ENCODE measurements around the gene SH3RF3. TPM values are rescaled to one million over a fixed set of nuclear protein-coding genes. Genes with fewer than 3 reads are reported as not detected.

The SH3RF3 gene
- total and polyA plus RNA-seq, 5 donors = 5.7 to 8.8 (median 8.1) TPM

DNA sequence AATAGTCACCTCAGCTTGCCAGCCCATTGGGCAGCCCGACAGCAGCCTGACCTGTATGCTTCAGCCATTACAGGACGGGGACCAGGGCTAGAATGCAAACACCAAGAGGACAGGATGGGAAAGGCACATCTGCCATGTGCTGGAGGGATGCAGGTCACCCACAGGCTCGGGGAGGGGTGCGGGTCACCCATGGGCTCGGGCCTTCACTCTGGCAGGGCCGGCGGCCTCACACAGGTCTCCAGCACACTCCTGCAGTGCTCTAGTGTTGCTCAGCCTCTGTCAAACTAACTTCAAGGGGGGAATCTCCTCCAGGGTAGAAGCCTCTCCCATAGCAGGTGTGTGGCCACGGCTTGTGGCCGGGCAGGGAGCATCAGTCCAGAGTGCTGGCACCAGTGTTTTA is 262.2 kb downstream of the SH3RF3 start:
- no peak for ATAC-seq
- WGBS = 98% methylated on average over 9 of the region's 9 CpGs
- no peak for DNase-seq

DNA sequence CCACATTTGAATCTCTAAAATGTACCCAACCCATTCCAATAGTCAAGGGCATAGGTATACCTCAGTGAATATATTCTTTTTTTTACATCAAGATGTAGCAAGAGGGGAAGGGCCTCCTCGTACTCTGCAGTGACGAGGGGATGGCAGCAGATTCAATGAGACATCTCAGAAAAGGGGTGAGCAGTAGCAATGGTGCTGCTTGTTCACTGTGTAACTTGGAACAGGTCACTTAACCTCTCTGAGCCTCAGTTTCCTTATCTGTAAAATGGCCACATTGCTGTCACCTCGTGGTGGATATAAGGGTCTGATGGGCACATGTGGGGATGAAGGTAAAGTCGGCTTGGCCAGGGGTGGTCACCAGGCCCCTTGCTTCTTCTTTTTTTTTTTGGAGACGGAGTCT is 263.1 kb downstream of the SH3RF3 start:
- H3K4me3 ChIP-seq (ENCODE audit: low read length) = no peak overlapping the region
- intact Hi-C loops (cut with DNase I) = no loop called here
- WGBS = 96% methylated on average over 5 of the region's 5 CpGs
- DNase-seq = no peak
- no peaks in the 10 kb centered on the region for H3K27me3 ChIP-seq (ENCODE audit: control insufficient read depth, insufficient read depth)
- H3K27ac ChIP-seq (ENCODE audit: low read length) = no peak overlapping the region
- H3K9me3 ChIP-seq (ENCODE audit: control insufficient read depth, low read length) = no peaks in the 10 kb centered on the region
- no peak for ATAC-seq
- no peaks in the 10 kb centered on the region for H3K4me1 ChIP-seq (ENCODE audit: control insufficient read depth, insufficient read depth, low read length)

More for the DNA sequence above, 262.2 kb downstream of the SH3RF3 start:
- Histone ChIP-seq H3K4me3 (ENCODE audit: low read length) (no peak overlapping the region), H3K27ac (ENCODE audit: low read length) (no peak overlapping the region), H3K9me3 (ENCODE audit: control insufficient read depth, low read length) (no peaks in the 10 kb centered on the region), H3K4me1 (ENCODE audit: control insufficient read depth, insufficient read depth, low read length) (no peaks in the 10 kb centered on the region), H3K27me3 (ENCODE audit: control insufficient read depth, insufficient read depth) (no peaks in the 10 kb centered on the region)
- intact Hi-C loops (cut with DNase I) = no loop called here

- no peak for DNase-seq
- no peak overlapping the region for H3K27ac ChIP-seq (ENCODE audit: low read length)
- no peaks in the 10 kb centered on the region for H3K9me3 ChIP-seq (ENCODE audit: control insufficient read depth, low read length)
- H3K4me3 ChIP-seq (ENCODE audit: low read length) = no peak overlapping the region
- 86% methylated on average over 15 of the region's 15 CpGs for WGBS
- intact Hi-C loops (cut with DNase I) = no loop called here
- H3K4me1 ChIP-seq (ENCODE audit: control insufficient read depth, insufficient read depth, low read length) = no peaks in the 10 kb centered on the region
- H3K27me3 ChIP-seq (ENCODE audit: control insufficient read depth, insufficient read depth) = no peaks in the 10 kb centered on the region
- ATAC-seq = no peak
These were observed 264.0 kb downstream of the SH3RF3 start for GRCh38 chr2:109392816-109393661.

DNA sequence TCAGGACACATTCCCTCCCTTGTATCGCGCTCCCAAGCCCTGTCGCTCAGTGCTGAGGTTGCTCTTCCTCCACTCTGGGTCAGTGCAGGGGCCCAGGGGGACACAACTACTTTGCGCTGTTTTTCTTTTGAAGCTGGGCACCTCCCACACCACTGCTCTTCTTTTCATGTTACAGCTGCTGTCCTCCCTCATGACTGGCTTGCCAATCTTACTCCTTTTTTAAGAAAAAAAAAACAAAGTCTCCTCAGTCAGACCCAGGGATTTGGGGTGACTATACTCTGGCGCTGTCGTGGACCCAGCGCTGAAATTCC is 264.6 kb downstream of the SH3RF3 start:
- intact Hi-C loops (cut with DNase I) = no loop called here
- Histone ChIP-seq H3K27me3 (ENCODE audit: control insufficient read depth, insufficient read depth) (no peaks in the 10 kb centered on the region), H3K4me1 (ENCODE audit: control insufficient read depth, insufficient read depth, low read length) (no peaks in the 10 kb centered on the region), H3K9me3 (ENCODE audit: control insufficient read depth, low read length) (no peaks in the 10 kb centered on the region), H3K27ac (ENCODE audit: low read length) (no peak overlapping the region), H3K4me3 (ENCODE audit: low read length) (no peak overlapping the region)
- DNase-seq (no peak), ATAC-seq (no peak)
- WGBS = 96% methylated on average over 7 of the region's 7 CpGs

GRCh38 chr2:109395494-109396201 is 266.6 kb downstream of the SH3RF3 start:
- no peaks in the 10 kb centered on the region for H3K4me1 ChIP-seq (ENCODE audit: control insufficient read depth, insufficient read depth, low read length)
- no peak for DNase-seq
- no peaks in the 10 kb centered on the region for H3K27me3 ChIP-seq (ENCODE audit: control insufficient read depth, insufficient read depth)
- intact Hi-C loops (cut with DNase I) = no loop called here
- no peak overlapping the region for H3K4me3 ChIP-seq (ENCODE audit: low read length)
- no peak overlapping the region for H3K27ac ChIP-seq (ENCODE audit: low read length)
- H3K9me3 ChIP-seq (ENCODE audit: control insufficient read depth, low read length) = no peaks in the 10 kb centered on the region
- ATAC-seq = no peak
- 89% methylated on average over 15 of the region's 15 CpGs for WGBS

DNA sequence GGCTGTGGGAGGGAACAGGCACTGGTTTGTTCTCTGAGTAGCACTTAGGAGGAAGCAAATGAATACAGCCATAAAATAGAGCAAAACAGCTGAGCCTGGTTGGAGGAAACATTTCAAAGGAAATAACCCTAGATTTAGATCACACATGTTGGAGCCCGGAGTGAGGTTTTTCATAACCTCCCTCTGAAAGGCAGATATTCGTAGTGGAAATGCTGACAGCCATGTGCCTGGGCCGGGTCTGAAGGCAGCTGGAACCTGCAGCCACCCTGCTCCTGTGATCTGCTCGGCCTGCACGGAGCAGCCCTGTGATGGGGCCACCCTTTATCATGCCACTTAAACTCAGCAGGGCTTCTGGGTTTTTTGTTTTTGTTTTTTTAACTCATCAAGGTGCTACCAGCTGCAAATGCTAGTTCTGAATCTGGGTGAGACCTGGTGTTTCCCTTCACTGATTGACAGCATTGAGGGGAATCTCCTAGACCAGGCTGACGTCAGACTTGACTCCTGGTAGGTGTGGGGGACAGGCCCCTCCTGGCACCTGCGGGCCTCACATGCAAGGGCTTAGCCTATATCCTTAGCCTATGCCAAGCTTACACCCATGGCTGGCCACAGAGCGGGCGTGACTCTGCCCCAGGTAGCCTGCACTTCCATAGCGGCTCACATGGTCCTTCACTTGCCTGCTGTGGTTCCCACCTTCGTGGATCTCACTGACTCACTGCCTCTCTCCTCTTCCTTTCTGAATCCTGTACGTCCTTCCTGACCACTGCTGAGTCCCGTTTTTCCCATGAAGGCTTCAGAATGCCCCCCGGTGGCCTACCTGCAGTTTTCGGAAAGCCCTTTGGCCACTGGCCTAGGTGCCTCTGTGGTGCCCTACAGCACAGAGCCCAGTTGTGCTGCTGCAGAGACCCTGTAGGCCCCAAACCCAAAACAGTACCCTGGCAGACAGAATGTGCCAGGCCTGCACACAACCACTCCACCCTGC is 267.5 kb downstream of the SH3RF3 start:
- Histone ChIP-seq H3K9me3 (ENCODE audit: control insufficient read depth, low read length) (no peaks in the 10 kb centered on the region), H3K4me1 (ENCODE audit: control insufficient read depth, insufficient read depth, low read length) (no peaks in the 10 kb centered on the region), H3K27me3 (ENCODE audit: control insufficient read depth, insufficient read depth) (no peaks in the 10 kb centered on the region), H3K4me3 (ENCODE audit: low read length) (no peak overlapping the region), H3K27ac (ENCODE audit: low read length) (no peak overlapping the region)
- intact Hi-C loops (cut with DNase I) = no loop called here
- 73% methylated on average over 15 of the region's 15 CpGs for WGBS
- DNase-seq (no peak), ATAC-seq (peak in 1 of 2 donors; percentile 25)

DNA sequence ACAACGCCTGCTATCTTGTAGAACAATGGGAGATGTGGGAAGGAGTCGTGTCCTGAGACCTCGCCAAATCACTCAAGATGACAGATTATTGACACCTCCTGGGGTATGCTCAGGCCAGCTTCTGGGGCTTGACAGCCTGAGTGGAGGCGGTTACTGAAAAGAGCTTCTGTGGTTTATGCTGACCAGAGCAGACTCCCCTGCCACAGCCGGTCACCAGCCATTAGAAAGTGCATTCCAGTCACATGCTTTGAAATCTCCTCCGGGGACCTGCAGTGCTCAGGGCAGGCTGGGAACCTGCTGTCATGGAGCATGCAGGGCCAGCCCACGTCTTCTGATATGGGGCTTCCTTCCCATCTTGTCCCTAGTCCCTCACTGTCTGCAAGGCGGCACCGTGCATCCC is 268.9 kb downstream of the SH3RF3 start:
- H3K9me3 ChIP-seq (ENCODE audit: control insufficient read depth, low read length) = no peaks in the 10 kb centered on the region
- no peak overlapping the region for H3K4me3 ChIP-seq (ENCODE audit: low read length)
- no peaks in the 10 kb centered on the region for H3K4me1 ChIP-seq (ENCODE audit: control insufficient read depth, insufficient read depth, low read length)
- no peak for DNase-seq
- no peak for ATAC-seq
- H3K27ac ChIP-seq (ENCODE audit: low read length) = no peak overlapping the region
- intact Hi-C loops (cut with DNase I) = no loop called here
- 88% methylated on average over 9 of the region's 9 CpGs for WGBS
- no peaks in the 10 kb centered on the region for H3K27me3 ChIP-seq (ENCODE audit: control insufficient read depth, insufficient read depth)

GRCh38 chr2:109398366-109399015 is 269.5 kb downstream of the SH3RF3 start:
- intact Hi-C loops (cut with DNase I) = no loop called here
- 97% methylated on average over 22 of the region's 22 CpGs for WGBS
- DNase-seq (no peak), ATAC-seq (no peak)
- Histone ChIP-seq H3K4me1 (ENCODE audit: control insufficient read depth, insufficient read depth, low read length) (no peaks in the 10 kb centered on the region), H3K27me3 (ENCODE audit: control insufficient read depth, insufficient read depth) (no peaks in the 10 kb centered on the region), H3K27ac (ENCODE audit: low read length) (no peak overlapping the region), H3K9me3 (ENCODE audit: control insufficient read depth, low read length) (no peaks in the 10 kb centered on the region), H3K4me3 (ENCODE audit: low read length) (no peak overlapping the region)

- Histone ChIP-seq H3K27ac (ENCODE audit: low read length) (no peak overlapping the region), H3K4me3 (ENCODE audit: low read length) (no peak overlapping the region), H3K4me1 (ENCODE audit: control insufficient read depth, insufficient read depth, low read length) (no peaks in the 10 kb centered on the region), H3K27me3 (ENCODE audit: control insufficient read depth, insufficient read depth) (no peaks in the 10 kb centered on the region), H3K9me3 (ENCODE audit: control insufficient read depth, low read length) (no peaks in the 10 kb centered on the region)
- 65% methylated on average over 6 of the region's 6 CpGs for WGBS
- intact Hi-C loops (cut with DNase I) = no loop called here
- no peak for ATAC-seq
- no peak for DNase-seq
These were observed 270.1 kb downstream of the SH3RF3 start for GRCh38 chr2:109399066-109399465.

DNA sequence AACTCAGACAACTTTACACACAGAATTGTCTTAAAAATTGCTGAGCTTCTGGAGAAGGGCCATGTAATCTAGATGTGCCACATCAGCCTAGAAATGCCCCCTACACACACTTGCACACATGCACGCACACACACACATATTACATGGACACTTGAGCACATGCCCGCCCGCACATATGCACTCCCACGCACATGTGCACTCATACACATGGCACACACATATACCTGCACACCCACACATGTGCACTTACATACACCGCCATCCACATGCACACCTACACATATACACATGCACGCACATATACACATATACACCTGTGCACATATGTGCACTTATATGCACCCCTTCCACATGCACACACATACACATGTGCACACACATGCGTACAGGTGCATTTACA is 271.1 kb downstream of the SH3RF3 start:
- H3K27ac ChIP-seq (ENCODE audit: low read length) = no peak overlapping the region
- no peaks in the 10 kb centered on the region for H3K27me3 ChIP-seq (ENCODE audit: control insufficient read depth, insufficient read depth)
- DNase-seq (no peak), ATAC-seq (no peak)
- intact Hi-C loops (cut with DNase I) = no loop called here
- no peak overlapping the region for H3K4me3 ChIP-seq (ENCODE audit: low read length)
- H3K4me1 ChIP-seq (ENCODE audit: control insufficient read depth, insufficient read depth, low read length) = no peaks in the 10 kb centered on the region
- WGBS = 82% methylated on average over 7 of the region's 7 CpGs
- H3K9me3 ChIP-seq (ENCODE audit: control insufficient read depth, low read length) = no peaks in the 10 kb centered on the region
